HCT116 (cell line): ENCODE results near the gene ADGRE3. TPM values are rescaled to one million over a fixed set of nuclear protein-coding genes. Genes with fewer than 3 reads are reported as not detected.

Source experiments
- ATAC-seq: fragments of 200-7000 bp; cut with Tn5 transposase; 2 replicates; pipeline ENCODE4 v1.9.1; 2020; ENCODE audit warnings: mild to moderate bottlenecking, moderate library complexity
- BruUV-seq: library from RNA; stranded (reverse); fragments of 400-500 nt; replicated peaks from 2 replicates; lab custom pipeline; 2021; lab: Mats Ljungman, UMichigan
- CTCF ChIA-PET: fragments of 300-600 bp; sonication (Branson Sonifier 250); formaldehyde crosslinking; loops from one replicate; lab custom pipeline; 2021; ENCODE audit warnings: antibody characterized with exemption; lab: Charles Lee
- POLR2A ChIA-PET: fragments of 300-600, 350-600 bp; sonication (Branson Sonifier 250); formaldehyde crosslinking; loops from one replicate; lab custom pipeline; 2021; ENCODE audit warnings: antibody characterized with exemption; lab: Charles Lee
- RAD21 ChIA-PET, 2 experiments: fragments of 300-600 bp; sonication (Branson Sonifier 250); formaldehyde crosslinking; loops; one replicate each; lab custom pipeline; 2023; ENCODE audit warnings: low total read pairs in 2 of 2; ENCODE audit not compliant: uncharacterized antibody in 2 of 2, unreplicated experiment in 2 of 2, low non-redundant PET in 1 of 2; lab: Charles Lee
- DNase-seq: peaks from one replicate; pipeline ENCODE4 v3.0.0-alpha.2; 2010; ENCODE audit warnings: low read depth, low spot score
- H2AFZ ChIP-seq: fragments of 200-600 bp; shearing (Covaris generic), sonication (generic); 2 replicates; pipeline ENCODE4 v1.6.1; 2017; ENCODE audit warnings: low read depth, mixed run types, mixed read lengths, antibody characterized with exemption, low read length; ENCODE audit not compliant: poor library complexity, severe bottlenecking
- H3K27ac ChIP-seq: 2 replicates; pipeline ENCODE4 v1.5.1; 2012; ENCODE audit warnings: low read depth, low read length
- H3K27me3 ChIP-seq: fragments of 200-600 bp; sonication (generic); 2 replicates; pipeline ENCODE4 v1.6.1; 2016; ENCODE audit warnings: mixed run types, low read length, mixed read lengths; ENCODE audit not compliant: insufficient read depth
- H3K36me3 ChIP-seq, 2 experiments: fragments of 200-500 bp in 1 of 2; fragments of 200-600 bp in 1 of 2; sonication (Bioruptor generic) in 1 of 2; sonication (generic) in 1 of 2; 2 replicates each; pipeline versions ENCODE4 v1.5.1 to v1.6.1; 2014 to 2016; ENCODE audit warnings: low read length in 2 of 2, inconsistent platforms in 1 of 2, mixed read lengths in 1 of 2, mixed run types in 1 of 2; ENCODE audit not compliant: insufficient read depth in 2 of 2, control insufficient read depth in 1 of 2
- H3K4me1 ChIP-seq, 2 experiments: fragments of 200-600 bp in 1 of 2; sonication (generic) in 1 of 2; 2 replicates each; pipeline versions ENCODE4 v1.5.1 to v1.6.1; 2012 to 2017; ENCODE audit warnings: low read length in 2 of 2, inconsistent platforms in 1 of 2, mild to moderate bottlenecking in 1 of 2, mixed read lengths in 1 of 2, mixed run types in 1 of 2, moderate library complexity in 1 of 2; ENCODE audit not compliant: insufficient read depth in 2 of 2, control insufficient read depth in 1 of 2
- H3K4me2 ChIP-seq: fragments of 200-600 bp; sonication (generic); 2 replicates; pipeline ENCODE4 v1.6.1; 2017; ENCODE audit warnings: mixed run types, low read length, mixed read lengths
- H3K4me3 ChIP-seq, 2 experiments: fragments of 200-600 bp in 1 of 2; sonication (generic) in 1 of 2; replicated peaks in 1 of 2; 2 replicates each; pipeline ENCODE4 v1.5.1; 2011 to 2016; ENCODE audit warnings: low read length in 2 of 2, control low read depth in 1 of 2, low read depth in 1 of 2, mild to moderate bottlenecking in 1 of 2, mixed read lengths in 1 of 2, mixed run types in 1 of 2
- H3K79me2 ChIP-seq: fragments of 200-600 bp; sonication (generic); 2 replicates; pipeline ENCODE4 v1.6.1; 2017; ENCODE audit warnings: mild to moderate bottlenecking, mixed run types, low read length, moderate library complexity, mixed read lengths; ENCODE audit not compliant: insufficient read depth
- H3K9ac ChIP-seq: fragments of 200-600 bp; sonication (generic); 2 replicates; pipeline ENCODE4 v1.6.1; 2016; ENCODE audit warnings: low read length, mixed read lengths
- H3K9me2 ChIP-seq: fragments of 200-600 bp; sonication (generic), shearing (Covaris generic); 2 replicates; pipeline ENCODE4 v1.6.1; 2017; ENCODE audit warnings: mixed run types, mild to moderate bottlenecking, moderate library complexity; ENCODE audit not compliant: insufficient read depth
- H3K9me3 ChIP-seq, 2 experiments: fragments of 200-500 bp in 1 of 2; fragments of 200-600 bp in 1 of 2; sonication (Bioruptor generic) in 1 of 2; sonication (generic) in 1 of 2; 2 replicates each; pipeline ENCODE4 v1.6.1; 2014 to 2017; ENCODE audit warnings: low read length in 2 of 2, mixed read lengths in 2 of 2, inconsistent platforms in 1 of 2, low read depth in 1 of 2, mild to moderate bottlenecking in 1 of 2, mixed run types in 1 of 2, moderate library complexity in 1 of 2; ENCODE audit not compliant: control insufficient read depth in 1 of 2, insufficient read depth in 1 of 2
- H4K20me1 ChIP-seq: fragments of 200-600 bp; sonication (generic), shearing (Covaris generic); 2 replicates; pipeline ENCODE4 v1.6.1; 2017; ENCODE audit warnings: mixed run types, mild to moderate bottlenecking, moderate library complexity; ENCODE audit not compliant: insufficient read depth
- CBX3 ChIP-seq: IDR thresholded peaks from 2 replicates; pipeline ENCODE4 v1.6.1; 2012; ENCODE audit warnings: low read depth
- CEBPB ChIP-seq: IDR thresholded peaks from 2 replicates; pipeline ENCODE4 v1.6.1; 2012; ENCODE audit warnings: low read depth
- CTCF ChIP-seq, 3 experiments: fragments of 200-600 bp in 1 of 3; sonication (generic) in 1 of 3; IDR thresholded peaks in 2 of 3; conservative IDR thresholded peaks in 1 of 3; 2 replicates each; pipeline ENCODE4 v1.5.1; 2012 to 2017; ENCODE audit warnings: low read depth in 2 of 3, low read length in 2 of 3, antibody characterized with exemption in 1 of 3, borderline replicate concordance in 1 of 3, control low read depth in 1 of 3, mild to moderate bottlenecking in 1 of 3, mixed read lengths in 1 of 3, mixed run types in 1 of 3, moderate library complexity in 1 of 3; ENCODE audit not compliant: insufficient read depth in 1 of 3
- EGR1 ChIP-seq: IDR thresholded peaks from 2 replicates; pipeline ENCODE4 v1.6.1; 2012; ENCODE audit warnings: low read depth
- ELF1 ChIP-seq: IDR thresholded peaks from 2 replicates; pipeline ENCODE4 v1.6.1; 2012; ENCODE audit warnings: low read depth, borderline replicate concordance
- EZH2 ChIP-seq: fragments of 200-600 bp; sonication (generic); IDR thresholded peaks from 2 replicates; pipeline ENCODE4 v1.6.1; 2017; ENCODE audit warnings: antibody characterized with exemption, mixed run types
- FOSL1 ChIP-seq: IDR thresholded peaks from 2 replicates; pipeline ENCODE4 v1.6.1; 2012; ENCODE audit warnings: low read depth
- JUND ChIP-seq: IDR thresholded peaks from 2 replicates; pipeline ENCODE4 v1.6.1; 2012
- MAX ChIP-seq: IDR thresholded peaks from 2 replicates; pipeline ENCODE4 v1.6.1; 2012
- POLR2A ChIP-seq: IDR thresholded peaks from 2 replicates; pipeline ENCODE4 v1.7.0; 2011; ENCODE audit warnings: borderline replicate concordance; ENCODE audit not compliant: insufficient read depth, insufficient read length; ENCODE audit errors: extremely low read depth
- POLR2AphosphoS5 ChIP-seq: IDR thresholded peaks from 2 replicates; pipeline ENCODE4 v1.6.1; 2011; ENCODE audit warnings: mild to moderate bottlenecking, low read depth, low read length, moderate library complexity
- RAD21 ChIP-seq: IDR thresholded peaks from 2 replicates; pipeline ENCODE4 v1.6.1; 2012; ENCODE audit warnings: low read depth, mild to moderate bottlenecking
- SIN3A ChIP-seq: IDR thresholded peaks from 2 replicates; pipeline ENCODE4 v1.6.1; 2012; ENCODE audit warnings: low read depth
- SRF ChIP-seq: IDR thresholded peaks from 2 replicates; pipeline ENCODE4 v1.6.1; 2012; ENCODE audit warnings: low read depth
- YY1 ChIP-seq: IDR thresholded peaks from 2 replicates; pipeline ENCODE4 v1.6.1; 2011; ENCODE audit warnings: low read length, low read depth, moderate library complexity, mild to moderate bottlenecking; ENCODE audit not compliant: insufficient replicate concordance; ENCODE audit errors: extremely low read depth
- ZBTB33 ChIP-seq: IDR thresholded peaks from 2 replicates; pipeline ENCODE4 v1.6.1; 2011; ENCODE audit warnings: mild to moderate bottlenecking, low read length, moderate library complexity; ENCODE audit not compliant: insufficient replicate concordance; ENCODE audit errors: extremely low read depth
- ZFX ChIP-seq: fragments of 450-650 bp; IDR thresholded peaks from 2 replicates; pipeline ENCODE4 v1.6.1; 2017
- ZNF274 ChIP-seq: fragments of 200-500 bp; sonication (Bioruptor generic); IDR thresholded peaks from 2 replicates; pipeline ENCODE4 v1.6.1; 2014; ENCODE audit warnings: mild to moderate bottlenecking, low read depth, low read length, inconsistent platforms
- intact Hi-C: fragments of 100-400 bp; cut with micrococcal nuclease; formaldehyde crosslinking; loops from 2 replicates; pipeline ENCODE4 v1.10.0; 2022
- total RNA-seq: library from RNA; stranded (reverse); gene quantifications from one replicate; pipeline ENCODE4 v1.2.1, GENCODE V29; 2021; ENCODE audit not compliant: unreplicated experiment

Gene ADGRE3
- total RNA-seq, 1 experiment from 2014 or later, result not detected

- H3K9me2 ChIP-seq, result no peaks in the 10 kb centered on the region
- H3K4me2 ChIP-seq, result peak within 1 kb of the TSS; percentile 95
- intact Hi-C loops, result no loop called here
- POLR2A ChIA-PET, result interaction anchor here (0.6 to 4.8 kb wide), 7 partner anchors 15 to 1038 kb away, joined by 3 to 22 read pairs (median 4); partner anchors contain the start of genes DNAJB1 and ZNF333
- H3K4me1 ChIP-seq, result peaks cover 7 to 24% of the 10 kb centered on the region in 2 experiments; a peak in 3 of 4 replicates
- DNase-seq, result peak; percentile 96
- RAD21 ChIA-PET, result interaction anchor here in 1 of 2 experiments (0.7 to 2.6 kb wide), 3 partner anchors 52 to 115 kb away, joined by 4 to 11 read pairs (median 5); partner anchors contain the start of gene DNAJB1
- peak within 1 kb of the TSS; percentile 87 for H3K27ac ChIP-seq
- H3K36me3 ChIP-seq, result no peaks in the 10 kb centered on the region; a peak in 1 of 4 replicates
- peak within 1 kb of the TSS; percentile 96 to 99 for H3K4me3 ChIP-seq
- peak within 1 kb of the TSS; percentile 90 for H2AFZ ChIP-seq
- H3K27me3 ChIP-seq, result no peaks in the 10 kb centered on the region
- ATAC-seq, result peak; percentile 89
- CTCF ChIA-PET, result interaction anchor here (0.5 to 4.9 kb wide), 7 partner anchors 12 to 520 kb away, joined by 3 to 120 read pairs (median 3); partner anchors contain the start of gene ZNF333
- H3K9ac ChIP-seq, result peak within 1 kb of the TSS; percentile 83
- no peaks in the 10 kb centered on the region for H3K9me3 ChIP-seq
- TF ChIP-seq CBX3, result no peak; the same call in none of the 2 replicates
- peak; percentile 79 for TF ChIP-seq POLR2AphosphoS5
- TF ChIP-seq ZBTB33, result no peak
- TF ChIP-seq CTCF (IDR thresholded peaks at IDR 0.05 in 2 of 3, conservative IDR thresholded peaks at IDR 0.05 in 1 of 3; ENCODE audit: borderline replicate concordance in 1 of 3, insufficient read depth in 1 of 3, low read depth in 2 of 3, low read length in 2 of 3), result peak; percentile 64 to 74 (median 69)
- TF ChIP-seq MAX, result peak; percentile 83; the same call in 1 of the 2 replicates
- no peak for TF ChIP-seq RAD21
- TF ChIP-seq SRF, result no peak
- TF ChIP-seq ZNF274, result no peak
- TF ChIP-seq CEBPB, result no peak
- peak; percentile 39; the same call in 1 of the 2 replicates for TF ChIP-seq EGR1
- no peak for TF ChIP-seq FOSL1
- TF ChIP-seq EZH2, result no peak
- TF ChIP-seq POLR2A, result peak; percentile 62
- TF ChIP-seq YY1, result peak; percentile 79
- TF ChIP-seq ELF1, result no peak; the same call in 1 of the 2 replicates
- TF ChIP-seq JUND, result no peak
- TF ChIP-seq SIN3A, result peak; percentile 45; the same call in 1 of the 2 replicates
- peak; percentile 61; the same call in 1 of the 2 replicates for TF ChIP-seq ZFX
- H4K20me1 ChIP-seq, result no peaks in the 10 kb centered on the region
- H3K79me2 ChIP-seq, result peaks cover 39% of the 10 kb centered on the region
- BruUV-seq, result TSS peak; percentile 80
Measured at GRCh38 chr19:14571695-14572490, 102.8 kb downstream of the ADGRE3 start, which contains the start of gene NDUFB7. Gene NDUFB7, minus strand, starts transcription at chr19:14572066. Its CDS starts 66 bp downstream, at chr19:14572000.
